ENCODE results near the gene TMEM187.

The TMEM187 gene

DNA sequence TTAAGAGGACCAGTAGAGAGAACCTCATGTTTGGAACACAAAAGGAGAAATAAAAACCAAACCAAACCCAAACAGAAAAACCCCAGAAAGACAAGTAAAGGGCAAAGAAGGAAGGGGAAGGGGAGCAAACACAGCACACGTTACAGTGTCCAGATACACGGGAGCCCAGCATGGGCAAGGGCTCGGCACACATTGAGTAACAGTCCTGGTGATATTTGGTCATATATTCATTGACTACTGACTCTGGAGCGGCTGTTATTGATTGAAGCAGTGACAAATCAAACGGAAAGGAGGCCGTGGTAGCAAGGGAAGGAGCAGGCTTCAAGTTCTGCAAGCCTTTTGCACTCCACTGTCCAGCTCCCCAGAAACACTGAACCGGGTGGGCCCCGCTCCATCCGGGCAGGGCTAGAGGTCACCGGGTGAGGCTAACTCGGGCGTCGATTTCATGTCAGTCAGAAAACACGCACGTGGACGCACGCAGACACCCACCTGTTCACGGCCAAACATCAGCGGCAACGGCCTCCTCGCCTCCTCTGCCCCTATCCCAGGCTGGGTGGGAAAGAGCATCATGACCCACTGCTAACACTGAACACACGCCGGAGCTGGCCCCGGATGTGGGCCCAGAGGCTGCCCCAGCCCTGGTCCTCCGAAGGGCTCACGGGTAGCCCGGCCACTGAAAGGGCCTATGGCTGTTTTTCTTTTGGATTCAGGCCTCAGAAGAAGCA, 50.9 kb downstream of the TMEM187 start:
- no peak for DNase-seq

GRCh38 chrX:154024271-154024670, 51.7 kb downstream of the TMEM187 start:
- no peak for DNase-seq

- DNase-seq: no peak
These were observed 52.7 kb downstream of the TMEM187 start for GRCh38 chrX:154025230-154025629.

DNA sequence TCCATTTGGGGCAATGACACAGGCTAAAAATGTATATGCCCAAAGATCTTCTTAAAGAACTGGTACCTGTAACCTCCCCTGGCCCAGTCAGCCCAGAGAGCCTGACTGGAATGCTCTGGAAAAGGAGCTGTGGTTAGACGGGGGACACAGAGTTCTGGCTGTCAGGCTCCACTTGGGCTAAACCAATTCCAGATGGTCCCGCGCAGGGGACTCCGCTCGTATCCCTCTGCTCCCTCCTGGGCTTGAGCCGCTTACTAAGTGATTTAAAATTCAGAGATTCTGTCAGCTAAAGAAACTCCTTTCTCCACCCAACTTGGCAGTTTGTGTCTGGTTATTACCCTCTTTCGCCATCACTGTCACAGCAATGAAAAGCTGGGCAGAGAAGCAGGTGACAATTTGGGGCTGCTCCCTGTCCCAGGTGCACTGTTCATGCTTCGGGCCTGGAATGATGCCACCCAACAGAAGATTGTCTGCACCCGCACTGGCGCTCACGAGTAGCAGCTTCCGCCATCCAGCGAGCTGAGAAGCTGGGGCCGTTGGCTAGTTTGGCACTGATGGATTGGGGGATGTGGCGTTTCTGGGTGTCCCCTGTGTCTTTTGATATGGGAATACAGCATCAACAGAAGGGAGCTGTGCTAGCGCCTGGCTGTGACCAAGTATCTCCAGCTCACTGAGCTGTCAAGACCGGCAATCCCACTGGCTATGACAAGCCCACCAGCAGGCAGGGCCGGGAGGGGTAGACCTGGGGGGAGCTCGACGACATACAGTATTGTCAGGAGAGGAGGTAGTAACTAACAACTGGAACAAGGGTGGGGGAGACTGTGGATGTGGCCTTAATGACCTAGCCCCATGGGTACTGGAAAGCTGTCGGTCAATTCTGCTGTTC, 53.8 kb downstream of the TMEM187 start:
- no peak for DNase-seq

- DNase-seq: no peak
These were observed 54.5 kb downstream of the TMEM187 start for GRCh38 chrX:154027022-154027402.

GRCh38 chrX:154027986-154028385, 55.4 kb downstream of the TMEM187 start:
- no peak for DNase-seq

GRCh38 chrX:154028502-154029184, 56.1 kb downstream of the TMEM187 start:
- DNase-seq: no peak

- DNase-seq: no peak
These were observed 56.9 kb downstream of the TMEM187 start for GRCh38 chrX:154029439-154029838.

- DNase-seq: no peak
These were observed 57.7 kb downstream of the TMEM187 start for GRCh38 chrX:154030266-154030665.

- no peak for DNase-seq
These were observed 58.3 kb downstream of the TMEM187 start for GRCh38 chrX:154030715-154031305.

DNA sequence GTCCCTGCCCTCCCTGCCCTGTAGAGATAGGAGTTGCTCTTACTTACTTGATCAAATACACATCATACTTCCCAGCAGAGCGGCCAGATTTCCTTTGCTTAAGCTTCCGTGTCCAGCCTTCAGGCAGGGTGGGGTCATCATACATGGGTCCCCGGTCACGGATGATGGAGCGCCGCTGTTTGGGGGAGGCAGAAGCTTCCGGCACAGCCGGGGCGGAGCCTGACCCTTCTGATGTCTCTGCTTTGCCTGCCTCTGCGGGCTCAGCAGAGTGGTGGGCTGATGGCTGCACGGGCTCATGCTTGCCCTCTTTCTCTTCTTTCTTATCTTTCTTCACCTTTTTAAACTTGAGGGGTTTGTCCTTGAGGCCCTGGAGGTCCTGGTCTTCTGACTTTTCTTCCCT, 59.6 kb downstream of the TMEM187 start:
- DNase-seq: no peak

- DNase-seq: no peak
These were observed 60.1 kb downstream of the TMEM187 start for GRCh38 chrX:154032653-154033052.
